GM19023 (cell line): Measurements from ENCODE around the gene ZNF316.
"Not testable (repeated sequence)": the region's sequence is repeated elsewhere in the genome, so short reads cannot be mapped to it uniquely, and the experiment has no call there.

Experiments used
- ATAC-seq: cut with Tn5 transposase; IDR thresholded peaks from one replicate; pipeline ENCODE4 v1.9.1; 2021; ENCODE audit warnings: mild to moderate bottlenecking, moderate library complexity; ENCODE audit not compliant: unreplicated experiment

The ZNF316 gene

DNA sequence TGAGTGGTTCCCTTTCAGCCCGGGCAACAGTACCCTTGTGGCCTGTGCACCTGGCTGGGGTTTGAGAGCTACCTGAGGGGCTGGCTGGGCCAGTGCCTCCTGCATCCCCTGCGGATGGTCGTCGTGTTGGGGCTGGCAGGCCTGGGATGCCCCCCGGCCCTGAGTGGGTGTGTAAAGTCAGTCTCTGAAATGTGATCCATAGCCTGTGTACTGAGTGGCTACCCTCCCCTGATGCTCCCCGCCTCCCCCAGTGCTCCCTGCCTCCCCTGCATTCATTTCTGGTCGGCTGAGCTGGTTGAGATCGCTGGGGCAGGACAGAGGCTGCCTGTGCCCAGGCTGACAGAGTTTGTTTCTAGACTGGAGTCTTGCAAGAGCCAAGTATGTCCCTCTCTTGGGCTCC lies 9.3 kb downstream of the ZNF316 start:
- ATAC-seq, result no peak

- no peak for ATAC-seq
These were observed 10.0 kb downstream of the ZNF316 start for GRCh38 chr7:6647080-6647479.

DNA sequence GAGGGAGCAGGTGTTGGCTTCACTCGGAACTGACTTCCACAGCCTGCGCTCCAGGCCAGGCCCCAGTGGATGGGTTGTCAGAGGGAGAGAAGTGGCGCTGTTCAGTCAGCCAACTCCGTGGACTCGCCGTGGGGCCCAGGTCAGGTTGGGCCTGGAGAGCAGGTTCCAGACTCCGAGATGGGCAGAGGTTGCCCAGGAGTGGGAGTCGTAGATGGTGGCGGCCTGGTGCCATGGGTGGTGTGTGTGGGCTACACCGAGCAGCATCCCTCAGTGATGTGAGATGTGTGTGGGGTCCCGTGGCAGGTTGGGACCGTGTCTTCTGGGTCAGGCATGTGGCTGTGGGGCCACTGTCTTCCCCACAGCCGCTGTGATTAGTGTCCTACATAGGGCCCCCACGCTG lies 10.4 kb downstream of the ZNF316 start:
- ATAC-seq, result no peak

GRCh38 chr7:6648066-6648814 lies 11.1 kb downstream of the ZNF316 start:
- ATAC-seq, result no peak

- no peak for ATAC-seq
These were observed 11.6 kb downstream of the ZNF316 start for GRCh38 chr7:6648815-6649104.

GRCh38 chr7:6649241-6649961 lies 12.3 kb downstream of the ZNF316 start:
- no peak for ATAC-seq

DNA sequence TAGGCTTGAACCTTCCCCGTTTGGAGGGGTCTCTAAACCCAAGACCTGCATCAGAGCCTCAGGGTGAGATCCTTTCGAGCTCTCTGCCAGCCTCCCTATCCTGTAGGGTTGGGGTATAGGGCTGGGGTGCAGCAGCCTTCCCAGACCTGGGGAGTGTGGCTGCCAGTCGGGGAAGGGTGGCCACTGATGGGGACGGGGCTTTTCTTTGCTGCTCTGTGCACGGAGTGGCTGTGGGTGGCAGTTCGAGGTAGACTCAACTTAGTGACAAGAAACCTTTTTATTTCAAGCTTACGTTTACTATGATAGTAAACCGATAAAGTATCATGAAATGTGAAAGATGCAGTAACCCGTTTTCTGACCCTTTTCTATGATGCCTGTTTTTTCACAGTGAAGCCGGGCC lies 13.0 kb downstream of the ZNF316 start:
- ATAC-seq, result no peak

DNA sequence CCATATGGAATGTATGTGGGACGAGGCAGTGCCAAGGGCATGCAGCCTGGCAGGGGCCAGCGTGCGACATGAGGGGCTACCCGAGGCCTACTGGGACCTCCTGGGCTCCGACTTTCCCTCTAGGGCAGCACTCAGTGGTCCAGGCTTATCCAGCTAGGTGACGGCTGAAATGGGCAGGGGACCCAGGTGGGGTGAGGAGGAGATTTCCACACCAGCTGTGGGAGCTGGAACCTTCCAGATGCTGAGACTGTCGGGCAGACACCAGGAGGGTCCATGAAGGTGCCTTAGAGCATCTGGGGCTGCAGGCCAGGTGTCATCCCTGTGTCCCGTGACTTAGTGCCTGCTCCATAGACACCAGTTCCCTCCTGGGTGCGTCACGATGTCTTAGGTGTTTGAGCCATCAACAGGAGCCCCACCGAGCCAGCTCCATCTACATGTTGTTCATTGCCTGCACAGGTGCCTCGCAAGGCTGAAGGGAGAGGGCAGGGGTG lies 13.4 kb downstream of the ZNF316 start:
- ATAC-seq, result no peak

- no peak for ATAC-seq
These were observed 14.8 kb downstream of the ZNF316 start for GRCh38 chr7:6651851-6652445.

GRCh38 chr7:6652446-6653011 lies 15.4 kb downstream of the ZNF316 start:
- ATAC-seq, result no peak

- ATAC-seq, result no peak
These were observed 16.2 kb downstream of the ZNF316 start for GRCh38 chr7:6653071-6654003.

DNA sequence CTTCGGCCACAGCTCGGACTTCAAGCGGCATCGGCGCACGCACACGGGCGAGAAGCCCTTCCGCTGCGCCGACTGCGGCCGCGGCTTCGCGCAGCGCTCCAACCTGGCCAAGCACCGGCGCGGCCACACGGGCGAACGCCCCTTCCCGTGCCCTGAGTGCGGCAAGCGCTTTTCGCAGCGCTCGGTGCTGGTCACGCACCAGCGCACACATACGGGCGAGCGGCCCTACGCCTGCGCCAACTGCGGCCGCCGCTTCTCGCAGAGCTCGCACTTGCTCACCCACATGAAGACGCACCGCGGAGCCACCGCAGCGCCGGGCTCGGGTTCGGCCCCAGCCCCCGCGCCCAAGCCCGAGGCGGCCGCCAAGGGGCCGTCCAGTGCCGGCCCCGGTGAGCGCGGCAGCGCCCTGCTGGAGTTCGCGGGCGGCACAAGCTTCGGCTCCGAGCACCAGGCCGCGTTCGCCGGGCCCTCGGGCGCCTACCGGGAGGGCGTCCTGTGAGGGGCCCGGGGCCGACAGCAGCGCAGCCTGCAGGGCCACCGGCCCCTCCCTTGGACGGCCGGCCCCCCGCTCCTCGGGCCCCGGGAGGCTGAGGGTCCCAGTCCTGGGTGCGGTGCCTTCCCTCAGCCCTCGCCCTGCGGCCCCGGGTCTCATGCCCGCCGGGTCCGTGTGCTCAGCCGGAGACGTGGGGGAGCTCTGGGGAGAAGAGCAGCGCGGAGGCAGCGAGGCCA lies 17.2 kb downstream of the ZNF316 start:
- no peak for ATAC-seq

- no peak for ATAC-seq
These were observed 17.9 kb downstream of the ZNF316 start for GRCh38 chr7:6654842-6655610.

GRCh38 chr7:6655636-6656385 lies 18.7 kb downstream of the ZNF316 start:
- no peak for ATAC-seq

DNA sequence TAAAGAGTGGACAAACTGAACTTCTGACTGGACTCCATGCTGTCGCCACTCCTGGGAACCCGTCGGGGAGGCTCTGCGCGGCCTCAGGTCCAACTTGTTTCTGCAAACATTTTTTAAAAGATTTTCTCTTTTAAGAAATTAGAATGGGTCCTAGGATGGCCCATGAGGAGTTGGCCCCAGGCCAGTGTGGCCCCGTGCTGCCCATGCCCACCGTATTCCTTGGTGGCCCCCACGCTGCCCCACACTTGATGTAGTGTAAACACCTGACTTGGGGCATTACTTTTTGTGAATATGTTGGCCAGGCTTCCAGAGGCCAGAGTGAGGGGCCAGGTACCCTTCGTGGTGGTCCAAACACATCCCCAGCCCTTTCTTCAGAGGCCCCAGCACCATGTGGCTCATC lies 19.3 kb downstream of the ZNF316 start:
- no peak for ATAC-seq

DNA sequence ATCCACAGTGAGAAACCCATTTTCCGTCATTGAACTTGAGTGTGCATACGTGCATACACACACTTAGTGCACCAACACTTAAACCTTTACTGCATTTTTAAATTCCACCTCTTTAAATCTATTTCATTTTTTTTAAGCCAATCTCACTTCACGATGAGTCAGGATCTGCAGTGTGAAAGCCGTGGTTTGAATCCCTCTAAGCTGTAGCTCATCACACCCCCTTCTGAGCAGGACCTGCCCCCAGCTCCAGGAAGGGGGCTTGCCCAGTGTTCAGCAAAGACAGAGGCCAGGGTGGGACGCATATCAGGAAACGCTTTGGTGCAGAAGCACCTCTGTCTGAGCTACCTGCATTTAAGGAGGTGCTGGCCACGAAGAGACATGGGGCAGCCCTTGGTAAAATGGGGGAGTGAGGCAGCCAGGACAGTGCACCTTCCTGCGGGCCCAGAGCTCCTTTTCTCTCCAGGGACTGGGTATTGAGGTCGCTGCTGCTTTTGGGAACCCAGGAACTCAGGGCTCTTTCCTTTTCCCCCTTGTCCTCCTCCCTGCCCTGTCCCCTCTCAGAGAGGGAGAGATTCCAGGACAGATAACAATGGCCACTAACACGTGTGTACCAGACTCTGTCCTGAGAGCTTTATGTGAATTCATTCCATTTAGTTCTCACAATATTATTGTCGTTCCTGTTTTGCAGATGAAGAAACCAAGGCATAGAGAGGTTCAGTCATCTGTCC lies 21.7 kb downstream of the ZNF316 start:
- no peak for ATAC-seq

- not testable (repeated sequence) for ATAC-seq
These were observed 33.7 kb downstream of the ZNF316 start for GRCh38 chr7:6670851-6671250.

DNA sequence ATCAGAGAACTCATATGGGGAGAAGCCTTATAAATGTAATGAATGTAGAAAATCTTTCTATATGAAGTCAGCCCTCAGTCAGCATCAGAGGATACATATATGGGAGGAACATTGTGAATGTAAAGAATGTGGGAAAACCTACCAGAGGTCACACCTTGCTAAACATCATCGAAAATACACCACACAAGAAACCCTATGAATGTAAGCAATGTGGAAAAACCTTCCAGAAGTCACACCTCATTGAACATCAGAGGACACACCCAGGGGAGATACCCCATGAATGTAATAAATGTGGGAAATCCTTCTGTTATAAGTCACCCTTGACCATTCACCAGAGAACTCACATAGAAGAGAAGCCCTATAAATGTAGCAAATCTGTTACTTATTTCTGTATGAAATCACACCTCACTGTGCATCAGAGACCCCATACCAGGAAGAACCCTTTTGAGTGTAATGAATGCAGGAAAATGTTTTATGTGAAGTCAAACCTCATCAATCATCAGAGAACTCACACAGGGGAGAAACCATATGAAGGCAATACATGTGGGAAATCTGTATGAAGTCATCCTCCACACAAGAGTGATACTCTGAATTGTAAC lies 38.8 kb downstream of the ZNF316 start:
- no peak for ATAC-seq
